AG09319 (cell line): ENCODE results near the gene WIZ.
"Not testable (repeated sequence)": the region's sequence is repeated elsewhere in the genome, so short reads cannot be mapped to it uniquely, and the experiment has no call there.

ENCODE experiments used
- DNase-seq: peaks from one replicate; pipeline ENCODE4 v3.0.0-alpha.2; 2010; ENCODE audit warnings: low read depth; ENCODE audit errors: extremely low read depth
- TF ChIP-seq, protein P1 (sequence below): IDR thresholded peaks from 2 replicates; pipeline ENCODE4 v1.5.1; 2011; ENCODE audit warnings: low read depth, mild to moderate bottlenecking, inconsistent platforms, low read length, moderate library complexity

The WIZ gene

DNA sequence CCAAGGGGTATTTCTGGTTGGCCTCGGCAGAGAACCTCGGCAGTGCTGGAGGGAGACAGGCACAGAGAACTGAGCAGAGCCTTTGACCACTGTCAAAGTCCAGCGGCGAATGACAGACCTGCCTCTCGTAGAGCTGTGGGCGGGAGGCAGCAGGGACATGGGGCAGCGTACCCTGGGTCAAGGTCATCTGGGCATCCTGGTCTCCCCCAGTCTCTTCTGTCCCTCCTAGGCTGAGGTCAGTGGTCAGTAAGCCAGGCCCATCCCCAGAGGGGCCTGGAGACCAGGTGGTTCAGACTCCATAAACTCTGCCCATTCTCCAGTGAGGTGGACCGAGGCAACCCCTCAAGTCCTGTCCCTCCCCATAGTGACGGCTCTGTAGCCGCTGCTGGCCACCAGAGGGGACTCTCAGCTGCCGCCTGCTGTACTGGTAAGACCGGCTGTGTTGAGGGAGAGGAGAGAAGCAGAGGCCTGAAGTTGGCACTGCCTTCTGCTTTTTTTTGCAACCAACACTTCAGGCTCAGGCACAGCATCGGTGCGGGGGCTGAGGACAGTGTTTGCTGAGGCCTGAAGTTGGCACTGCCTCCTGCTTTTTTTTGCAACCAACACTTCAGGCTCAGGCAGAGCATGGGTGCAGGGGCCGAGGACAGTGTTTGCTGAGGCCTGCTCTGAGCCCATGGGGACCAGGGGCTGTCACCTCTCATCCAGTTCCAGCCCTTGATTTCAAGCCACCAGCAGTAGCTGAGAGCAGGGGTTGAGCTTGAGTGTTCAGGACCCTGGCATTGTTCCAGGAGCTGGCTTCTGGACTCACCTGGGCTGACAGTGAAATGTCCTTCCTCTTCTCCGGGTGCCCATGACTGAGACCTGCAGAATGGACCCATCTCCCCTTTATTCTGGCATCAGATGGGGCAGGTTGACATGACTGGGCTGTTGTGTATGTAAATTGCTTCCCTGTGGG lies 29.9 kb upstream of the WIZ start, which contains the start of gene PGLYRP2:
Gene PGLYRP2, minus strand, starts transcription at position 111 of the 955 bp plus-strand sequence. CDS start 130 bp downstream, outside the sequence.
- TF ChIP-seq, protein P1, sequence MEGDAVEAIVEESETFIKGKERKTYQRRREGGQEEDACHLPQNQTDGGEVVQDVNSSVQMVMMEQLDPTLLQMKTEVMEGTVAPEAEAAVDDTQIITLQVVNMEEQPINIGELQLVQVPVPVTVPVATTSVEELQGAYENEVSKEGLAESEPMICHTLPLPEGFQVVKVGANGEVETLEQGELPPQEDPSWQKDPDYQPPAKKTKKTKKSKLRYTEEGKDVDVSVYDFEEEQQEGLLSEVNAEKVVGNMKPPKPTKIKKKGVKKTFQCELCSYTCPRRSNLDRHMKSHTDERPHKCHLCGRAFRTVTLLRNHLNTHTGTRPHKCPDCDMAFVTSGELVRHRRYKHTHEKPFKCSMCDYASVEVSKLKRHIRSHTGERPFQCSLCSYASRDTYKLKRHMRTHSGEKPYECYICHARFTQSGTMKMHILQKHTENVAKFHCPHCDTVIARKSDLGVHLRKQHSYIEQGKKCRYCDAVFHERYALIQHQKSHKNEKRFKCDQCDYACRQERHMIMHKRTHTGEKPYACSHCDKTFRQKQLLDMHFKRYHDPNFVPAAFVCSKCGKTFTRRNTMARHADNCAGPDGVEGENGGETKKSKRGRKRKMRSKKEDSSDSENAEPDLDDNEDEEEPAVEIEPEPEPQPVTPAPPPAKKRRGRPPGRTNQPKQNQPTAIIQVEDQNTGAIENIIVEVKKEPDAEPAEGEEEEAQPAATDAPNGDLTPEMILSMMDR = no peak
- no peak for DNase-seq

DNA sequence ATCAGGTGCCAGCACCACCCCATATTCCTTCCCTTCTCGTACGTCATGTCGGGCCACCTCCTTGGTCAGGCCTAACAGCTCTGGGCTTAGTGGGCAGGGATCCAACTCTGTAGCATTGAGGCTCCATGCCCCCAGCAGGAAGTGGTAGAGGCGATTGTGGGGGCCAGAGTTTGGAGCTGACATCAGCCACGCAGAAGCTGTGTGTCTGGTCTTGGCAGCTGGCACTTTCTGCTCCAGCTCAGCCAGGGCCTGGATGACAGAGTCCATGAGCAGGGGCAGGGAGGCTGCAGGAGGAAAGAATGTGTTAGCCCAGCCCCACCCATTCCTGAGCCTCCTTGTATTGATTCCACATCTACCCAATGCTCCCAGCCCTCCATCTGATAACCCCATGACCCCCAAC lies 26.6 kb upstream of the WIZ start:
- DNase-seq = no peak
- TF ChIP-seq, protein P1 = no peak

DNA sequence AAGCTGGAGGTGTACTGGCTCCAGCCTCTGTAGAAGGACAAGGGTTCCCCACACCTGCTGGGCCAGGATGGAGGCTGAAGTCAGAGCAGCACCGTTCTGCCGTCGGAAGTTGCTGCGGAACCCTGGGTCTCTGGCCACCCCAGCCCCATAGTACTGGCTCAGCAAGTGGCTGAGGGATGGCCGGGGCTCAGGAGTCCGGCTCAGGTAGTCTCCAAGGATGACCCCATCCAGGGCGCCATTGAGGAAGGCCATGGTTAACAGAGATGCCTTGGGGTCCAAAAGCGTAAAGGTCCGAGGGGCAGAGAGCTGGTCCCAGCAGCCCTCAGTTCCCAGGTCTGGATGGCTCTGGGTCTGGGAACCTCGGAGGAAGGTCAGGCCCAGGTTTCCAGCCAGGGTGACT lies 25.9 kb upstream of the WIZ start:
- TF ChIP-seq, protein P1 = no peak

DNA sequence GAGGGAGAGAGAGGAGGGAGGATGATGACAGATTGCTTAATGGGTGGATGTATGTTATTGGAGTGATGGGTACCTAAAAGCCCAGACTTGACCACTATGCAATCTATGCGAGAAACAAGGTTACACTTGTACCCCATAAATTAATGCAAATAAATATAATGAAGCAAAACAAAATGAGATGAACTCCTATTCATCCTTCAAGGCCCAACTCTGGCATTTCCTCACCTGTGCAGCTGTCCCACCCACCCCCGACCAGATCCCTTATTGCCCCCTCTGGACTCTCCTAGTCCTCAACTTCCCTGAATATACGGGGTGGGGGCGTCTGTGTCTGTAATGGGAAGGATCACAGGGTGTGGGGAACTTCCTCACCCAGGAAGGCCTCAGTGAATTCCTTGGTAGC lies 25.4 kb upstream of the WIZ start:
- TF ChIP-seq, protein P1 = no peak

More for the DNA sequence above, 25.9 kb upstream of the WIZ start:
- DNase-seq = no peak

DNA sequence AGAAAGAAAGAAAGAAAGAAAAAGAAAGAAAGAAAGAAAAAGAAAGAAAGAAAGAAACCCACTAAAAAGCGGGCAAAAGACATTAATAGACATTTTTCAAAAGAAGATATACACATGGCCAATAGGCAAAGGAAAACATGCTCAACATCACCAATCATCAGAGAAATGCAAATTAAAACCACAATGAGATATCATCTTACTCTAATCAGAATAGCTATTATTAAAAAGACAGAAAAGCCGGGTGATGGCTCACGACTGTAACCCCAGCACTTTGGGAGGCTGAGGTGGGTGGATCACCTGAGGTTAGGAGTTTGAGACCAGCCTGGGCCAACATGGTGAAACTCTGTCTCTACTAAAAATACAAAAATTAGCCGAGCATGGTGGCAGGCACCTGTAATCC lies 24.1 kb upstream of the WIZ start:
- not testable (repeated sequence) for DNase-seq

More for the DNA sequence above, 25.4 kb upstream of the WIZ start:
- no peak for DNase-seq

DNA sequence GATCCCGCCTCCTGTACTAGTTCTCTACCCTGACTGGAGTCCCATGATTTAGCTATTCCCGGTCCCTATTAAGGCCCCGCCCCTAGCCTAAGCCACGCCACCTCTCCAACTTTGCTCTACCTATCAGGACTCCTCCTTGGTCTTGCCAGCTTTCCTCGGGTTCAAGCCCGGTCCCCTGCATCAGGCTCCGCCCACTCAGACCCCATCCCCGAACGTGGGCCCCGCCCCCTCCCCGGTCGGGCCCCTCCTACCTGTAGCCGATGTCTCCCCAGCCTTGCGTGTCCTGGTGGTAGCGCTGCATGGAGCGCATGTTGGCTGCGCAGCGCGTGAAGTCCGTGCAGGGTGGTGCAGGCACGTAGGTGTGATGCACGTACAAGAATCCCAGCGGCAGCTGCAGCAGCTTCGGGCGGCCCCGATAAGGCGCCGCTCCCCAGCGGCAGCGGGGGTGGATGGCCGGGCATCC lies 21.9 kb upstream of the WIZ start:
- DNase-seq = no peak
- TF ChIP-seq, protein P1 = no peak

DNA sequence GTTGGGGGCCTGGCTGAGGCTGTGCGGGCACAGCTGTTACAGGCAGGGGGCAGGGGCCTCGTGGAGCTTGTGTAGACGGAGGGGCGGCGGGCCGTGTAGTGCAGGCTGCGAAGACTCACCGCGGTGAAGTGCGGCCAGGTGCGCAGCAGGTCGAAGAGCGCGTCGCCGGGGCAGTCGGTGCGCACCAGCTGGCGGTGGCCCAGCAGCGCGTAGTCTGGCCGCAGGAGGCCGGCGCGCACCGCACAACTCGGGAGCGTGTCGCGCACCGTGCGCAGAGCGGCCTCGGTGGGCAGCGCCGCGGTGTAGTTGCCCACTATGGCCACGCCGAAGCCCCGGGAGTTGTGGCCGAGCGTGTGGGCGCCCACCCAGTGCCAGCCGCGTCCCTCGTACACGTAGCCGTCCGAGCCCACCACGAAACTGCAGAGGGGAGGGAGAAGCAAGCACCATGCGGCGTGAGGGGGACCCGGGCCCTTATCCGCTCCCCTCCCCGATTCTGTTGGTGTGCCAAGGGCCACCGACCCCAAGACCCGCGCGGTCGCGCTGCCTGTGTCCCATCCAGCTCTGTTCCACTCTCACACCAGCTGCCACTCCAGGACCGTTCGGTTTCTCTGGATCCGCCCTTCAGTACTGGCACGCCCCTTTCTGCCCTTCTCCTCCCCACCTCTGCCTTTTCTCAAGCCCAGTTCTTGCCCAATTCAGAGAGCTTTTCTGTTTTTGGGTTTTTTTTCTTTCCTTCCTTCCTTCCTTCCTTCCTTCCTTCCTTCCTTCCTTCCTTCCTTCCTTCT lies 19.9 kb upstream of the WIZ start:
- no peak for DNase-seq
- TF ChIP-seq, protein P1 = no peak
